ENCODE measurements around the gene BARX2.

The BARX2 gene

GRCh38 chr11:129374081-129374992 is 1.3 kb upstream of the BARX2 start:
- no peak for DNase-seq (ENCODE audit: low read depth in 2 of 2)

DNA sequence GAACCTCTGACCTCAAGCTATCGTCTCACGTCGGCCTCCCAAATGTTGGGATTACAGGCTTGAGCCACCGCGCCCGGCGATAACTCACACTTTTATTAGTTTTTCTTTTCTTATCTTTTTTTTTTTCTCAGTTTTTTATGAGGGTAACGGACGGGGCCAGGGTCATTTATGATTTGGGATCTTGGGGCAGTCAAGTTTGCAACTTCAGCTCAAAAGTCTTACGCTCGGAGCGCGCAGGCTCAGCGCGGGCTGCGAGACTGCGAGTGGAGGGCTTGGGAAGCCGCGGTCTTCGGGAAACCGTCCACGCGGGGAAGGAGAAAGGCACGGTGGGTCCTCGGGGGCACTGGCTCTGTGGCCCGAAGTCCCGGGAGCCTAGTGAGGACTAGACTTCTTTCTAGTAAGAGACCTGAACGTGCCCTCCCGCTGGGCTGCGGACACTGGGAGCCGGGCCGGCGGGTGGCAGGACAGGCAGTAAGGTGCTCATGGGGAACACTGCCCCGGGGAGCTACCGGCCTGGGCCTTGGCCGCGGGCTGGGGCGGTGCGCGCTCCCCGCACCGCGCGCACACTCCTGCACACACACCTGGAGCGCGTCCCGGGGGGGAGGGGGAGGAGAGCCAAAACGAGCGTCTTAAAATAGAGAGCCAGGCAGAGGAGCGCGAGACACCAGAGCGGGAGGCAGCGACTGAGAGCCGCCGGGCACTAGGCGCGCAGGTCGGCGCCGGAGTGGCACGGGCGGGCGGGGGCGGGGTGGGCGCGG is 476 bp upstream of the BARX2 start:
- no peak for DNase-seq (ENCODE audit: low read depth in 2 of 2)

GRCh38 chr11:129376658-129377341 is 1.2 kb downstream of the BARX2 start:
- no peak for DNase-seq (ENCODE audit: low read depth in 2 of 2)

- no peak for DNase-seq (ENCODE audit: low read depth in 2 of 2)
These were observed 2.1 kb downstream of the BARX2 start for GRCh38 chr11:129377739-129378138.

GRCh38 chr11:129380413-129380812 is 4.8 kb downstream of the BARX2 start:
- DNase-seq (ENCODE audit: low read depth in 2 of 2), result no peak

GRCh38 chr11:129382583-129382982 is 6.9 kb downstream of the BARX2 start:
- no peak for DNase-seq (ENCODE audit: low read depth in 2 of 2)

DNA sequence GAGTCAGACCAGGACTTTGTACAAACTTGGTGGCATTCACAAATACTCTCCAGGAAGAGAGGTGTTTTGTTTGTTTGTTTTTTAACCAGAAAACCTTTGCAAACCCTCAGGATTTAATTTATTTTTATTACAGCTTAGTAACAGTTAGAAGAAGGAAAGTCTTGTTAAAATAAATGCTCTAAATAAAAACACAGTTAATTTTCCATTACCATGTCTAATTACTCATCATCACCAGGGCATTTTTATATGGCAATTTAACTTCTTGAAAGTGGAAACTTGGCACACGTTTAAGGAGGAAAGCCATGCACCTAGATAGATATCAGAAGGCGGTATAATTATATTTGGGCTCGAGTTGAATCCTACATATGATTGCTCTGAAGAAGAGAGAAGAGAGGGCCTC is 7.4 kb downstream of the BARX2 start:
- DNase-seq (ENCODE audit: low read depth in 2 of 2), result no peak

DNA sequence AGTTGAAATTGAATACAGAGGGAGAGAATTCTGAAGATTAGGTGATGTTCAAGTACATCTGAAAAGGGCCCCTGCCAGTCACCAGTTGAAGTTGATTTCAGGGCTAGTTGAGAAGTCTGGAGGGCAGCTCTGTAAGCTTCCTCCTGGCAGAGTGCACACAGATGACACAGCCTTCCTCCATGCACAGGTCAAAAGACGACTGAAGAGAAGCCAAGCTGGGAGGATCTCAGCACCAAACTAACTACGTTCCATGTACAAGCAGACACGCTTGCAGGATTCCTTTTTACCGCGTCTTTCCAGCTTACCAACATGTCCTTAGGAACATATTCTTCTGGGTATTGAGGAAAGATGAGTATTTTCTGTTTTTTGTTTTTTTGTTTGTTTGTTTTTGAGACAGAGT is 7.9 kb downstream of the BARX2 start:
- DNase-seq (ENCODE audit: low read depth in 2 of 2), result no peak

- no peak for DNase-seq (ENCODE audit: low read depth in 2 of 2)
These were observed 8.8 kb downstream of the BARX2 start for GRCh38 chr11:129384415-129384814.

GRCh38 chr11:129385801-129386200 is 10.2 kb downstream of the BARX2 start:
- DNase-seq (ENCODE audit: low read depth in 2 of 2), result no peak

- no peak for DNase-seq (ENCODE audit: low read depth in 2 of 2)
These were observed 11.2 kb downstream of the BARX2 start for GRCh38 chr11:129386795-129387397.

- no peak for DNase-seq (ENCODE audit: low read depth in 2 of 2)
These were observed 11.8 kb downstream of the BARX2 start for GRCh38 chr11:129387434-129387833.

DNA sequence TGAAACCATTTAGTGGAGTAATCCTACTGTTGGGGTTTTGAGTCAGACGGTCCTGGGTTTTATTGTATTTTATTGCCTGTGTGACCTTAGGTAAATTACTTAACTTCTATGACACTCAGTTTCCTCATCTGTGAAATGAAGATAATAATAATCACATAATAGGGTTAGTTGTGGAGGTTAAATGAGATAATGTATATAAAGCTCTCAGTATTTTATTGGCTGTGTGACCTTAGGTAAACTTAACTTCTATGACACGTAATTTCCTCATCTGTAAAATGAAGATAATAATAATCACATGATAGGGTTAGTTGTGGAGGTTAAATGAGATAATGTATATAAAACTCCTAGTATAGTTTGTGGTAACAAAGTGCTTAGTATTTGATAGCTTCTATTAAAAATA is 13.2 kb downstream of the BARX2 start:
- no peak for DNase-seq (ENCODE audit: low read depth in 2 of 2)

- no peak for DNase-seq (ENCODE audit: low read depth in 2 of 2)
These were observed 14.7 kb downstream of the BARX2 start for GRCh38 chr11:129390303-129390821.

GRCh38 chr11:129391360-129391759 is 15.7 kb downstream of the BARX2 start:
- no peak for DNase-seq (ENCODE audit: low read depth in 2 of 2)

- DNase-seq (ENCODE audit: low read depth in 2 of 2), result no peak
These were observed 16.2 kb downstream of the BARX2 start for GRCh38 chr11:129391821-129392220.

GRCh38 chr11:129392995-129393394 is 17.3 kb downstream of the BARX2 start:
- DNase-seq (ENCODE audit: low read depth in 2 of 2), result no peak

GRCh38 chr11:129394709-129395108 is 19.1 kb downstream of the BARX2 start:
- DNase-seq (ENCODE audit: low read depth in 2 of 2), result no peak

DNA sequence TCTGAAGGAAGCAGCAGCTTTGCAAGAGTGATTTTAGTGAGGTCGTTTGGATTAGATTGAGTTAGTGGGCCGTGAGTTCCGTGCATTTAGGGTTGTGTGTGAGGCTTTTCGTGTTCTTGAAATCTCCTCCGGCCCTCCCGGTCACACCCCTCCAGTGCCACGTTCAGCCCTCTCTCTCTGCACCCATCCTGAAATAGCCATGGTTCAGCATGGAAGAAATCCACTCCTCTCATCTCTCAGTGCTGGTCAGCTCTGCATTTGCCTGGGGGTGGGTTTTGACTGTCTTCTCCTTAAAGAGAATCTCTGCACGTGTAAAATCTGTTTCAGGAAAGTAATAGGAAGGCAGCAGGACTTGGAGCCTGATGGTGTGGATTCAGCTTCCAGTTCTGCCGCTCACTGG is 19.8 kb downstream of the BARX2 start:
- no peak for DNase-seq (ENCODE audit: low read depth in 2 of 2)

DNA sequence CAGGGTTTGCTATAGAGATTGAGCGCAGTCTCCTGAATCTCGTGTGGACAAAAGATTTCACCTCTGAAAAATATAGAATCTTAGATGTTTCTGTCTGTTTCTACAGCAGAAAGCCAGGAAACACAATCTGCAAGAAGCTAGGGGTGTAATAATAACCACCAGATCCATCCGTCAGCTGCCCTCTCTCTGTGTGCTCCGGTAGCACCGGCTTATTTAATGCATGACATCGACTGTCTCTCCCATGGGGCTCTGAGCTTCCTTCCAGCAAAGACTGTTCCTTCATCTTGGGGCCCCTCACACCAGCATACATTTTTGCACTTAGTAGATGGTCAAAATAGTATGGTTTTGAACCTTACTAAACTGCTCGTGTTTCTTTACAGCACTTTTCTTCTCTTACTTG is 20.2 kb downstream of the BARX2 start:
- no peak for DNase-seq (ENCODE audit: low read depth in 2 of 2)

GRCh38 chr11:129396454-129396853 is 20.8 kb downstream of the BARX2 start:
- no peak for DNase-seq (ENCODE audit: low read depth in 2 of 2)

Data from stimulated activated CD8-positive, alpha-beta memory T cell treated with anti-CD3 and anti-CD28 coated beads, Interleukin-2, amount 100 ng/mL, for 48 hours (primary cell).